IPS-15b (cell line): ENCODE measurements around the gene SLC22A31.

Experiments
- H3K27me3 ChIP-seq: one replicate; pipeline ENCODE4 v1.6.1; 2013; ENCODE audit warnings: low read length; ENCODE audit not compliant: control insufficient read depth, insufficient read depth
- H3K36me3 ChIP-seq: one replicate; pipeline ENCODE4 v1.6.1; 2013; ENCODE audit warnings: low read length; ENCODE audit not compliant: control insufficient read depth, insufficient read depth
- H3K4me1 ChIP-seq: one replicate; pipeline ENCODE4 v1.6.1; 2013; ENCODE audit warnings: mild to moderate bottlenecking, low read length; ENCODE audit not compliant: control insufficient read depth, insufficient read depth
- H3K4me3 ChIP-seq: one replicate; pipeline ENCODE4 v1.5.1; 2013; ENCODE audit warnings: low read depth, low read length
- H3K9ac ChIP-seq: one replicate; pipeline ENCODE4 v1.6.1; 2013; ENCODE audit warnings: low read depth, mild to moderate bottlenecking, low read length
- H3K9me3 ChIP-seq: one replicate; pipeline ENCODE4 v1.6.1; 2013; ENCODE audit warnings: mild to moderate bottlenecking, low read length; ENCODE audit not compliant: control insufficient read depth, insufficient read depth

Gene SLC22A31

DNA sequence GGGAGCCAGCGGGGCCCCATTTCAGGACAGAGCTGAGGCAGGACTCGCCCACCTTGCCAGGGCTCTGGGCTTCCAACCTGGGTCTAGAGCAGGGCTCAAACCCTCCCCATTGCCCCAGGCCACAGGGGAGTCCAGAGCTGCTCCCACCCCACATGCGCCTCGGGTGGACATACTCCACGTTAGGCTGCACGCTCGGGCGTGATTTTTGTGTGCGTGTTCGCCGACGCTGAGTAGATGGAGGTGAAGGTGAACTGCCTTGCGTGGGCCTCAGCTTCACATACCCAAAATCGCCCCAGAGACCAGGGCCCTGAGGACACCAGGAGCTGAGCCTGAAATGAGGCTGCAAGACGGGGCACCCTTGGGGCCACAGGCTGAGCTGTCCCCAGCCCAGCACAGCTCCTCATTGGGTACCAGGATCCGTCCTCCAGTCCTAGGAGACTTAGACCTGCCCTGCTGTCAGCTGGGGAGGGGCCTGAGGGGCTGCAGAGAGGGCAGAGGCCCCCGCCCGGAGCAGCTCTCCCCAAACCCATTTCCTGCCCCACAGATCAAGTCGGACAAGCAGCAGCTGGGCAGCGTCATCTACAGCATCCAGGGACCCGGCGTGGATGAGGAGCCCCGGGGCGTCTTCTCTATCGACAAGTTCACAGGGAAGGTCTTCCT lies 20.6 kb downstream of the SLC22A31 start:
- H3K4me1 ChIP-seq, result no peaks in the 10 kb centered on the region
- H3K27me3 ChIP-seq, result no peaks in the 10 kb centered on the region
- H3K4me3 ChIP-seq, result no peak overlapping the region
- H3K9ac ChIP-seq, result no peak overlapping the region
- no peaks in the 10 kb centered on the region for H3K9me3 ChIP-seq
- H3K36me3 ChIP-seq, result no peaks in the 10 kb centered on the region

DNA sequence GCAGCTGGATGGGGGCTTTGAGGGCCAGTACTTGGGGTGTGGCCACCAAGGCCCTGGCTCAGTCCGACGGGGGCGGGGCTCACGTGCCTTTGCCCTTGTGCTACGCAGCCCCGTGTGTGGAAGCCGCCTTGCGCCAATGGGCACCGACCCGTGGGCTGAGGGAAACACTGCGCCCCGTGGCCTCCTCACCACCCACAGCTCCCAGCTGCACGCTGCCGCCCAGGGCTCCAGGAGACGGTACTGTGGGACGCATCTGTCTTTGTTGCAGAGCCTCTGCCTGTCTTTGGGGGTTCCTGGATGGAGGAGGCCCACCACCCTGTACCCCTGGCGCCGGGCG lies 21.2 kb downstream of the SLC22A31 start:
- no peaks in the 10 kb centered on the region for H3K36me3 ChIP-seq
- H3K4me1 ChIP-seq, result no peaks in the 10 kb centered on the region
- H3K27me3 ChIP-seq, result no peaks in the 10 kb centered on the region
- H3K9ac ChIP-seq, result no peak overlapping the region
- no peaks in the 10 kb centered on the region for H3K9me3 ChIP-seq
- no peak overlapping the region for H3K4me3 ChIP-seq

- no peak overlapping the region for H3K4me3 ChIP-seq
Measured at GRCh38 chr16:89178453-89179147, 21.7 kb downstream of the SLC22A31 start.

GRCh38 chr16:89177501-89177900 lies 22.8 kb downstream of the SLC22A31 start:
- Histone ChIP-seq H3K36me3 (no peaks in the 10 kb centered on the region), H3K9me3 (no peaks in the 10 kb centered on the region), H3K4me1 (no peaks in the 10 kb centered on the region), H3K27me3 (no peaks in the 10 kb centered on the region), H3K9ac (no peak overlapping the region), H3K4me3 (no peak overlapping the region)

More at GRCh38 chr16:89178453-89179147, 21.7 kb downstream of the SLC22A31 start:
- no peak overlapping the region for H3K9ac ChIP-seq
- no peaks in the 10 kb centered on the region for H3K4me1 ChIP-seq
- no peaks in the 10 kb centered on the region for H3K27me3 ChIP-seq
- H3K36me3 ChIP-seq, result no peaks in the 10 kb centered on the region
- no peaks in the 10 kb centered on the region for H3K9me3 ChIP-seq

DNA sequence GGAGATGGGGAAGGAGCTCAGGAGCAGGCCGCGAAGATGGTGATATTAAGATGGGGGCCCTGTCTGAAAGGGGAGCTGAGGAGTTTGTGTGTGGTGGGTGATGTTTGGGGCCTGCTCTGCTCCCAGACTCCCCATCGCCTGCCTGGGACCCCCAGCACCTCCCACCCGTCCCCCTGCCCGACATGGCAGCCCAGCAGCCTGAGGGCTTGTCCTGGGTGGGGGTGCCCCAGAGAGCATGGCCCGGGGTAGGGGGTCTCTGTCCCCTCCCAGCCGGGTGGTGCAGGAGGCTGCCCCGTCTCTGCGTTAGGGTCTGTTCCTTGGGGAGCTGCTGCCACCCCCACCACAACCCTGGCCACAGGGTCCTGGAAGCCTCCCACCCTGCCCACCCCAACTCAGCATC lies 23.6 kb downstream of the SLC22A31 start:
- no peaks in the 10 kb centered on the region for H3K36me3 ChIP-seq
- no peaks in the 10 kb centered on the region for H3K27me3 ChIP-seq

GRCh38 chr16:89176147-89176690 lies 24.1 kb downstream of the SLC22A31 start:
- Histone ChIP-seq H3K27me3 (no peaks in the 10 kb centered on the region), H3K9me3 (no peaks in the 10 kb centered on the region), H3K9ac (no peak overlapping the region), H3K36me3 (no peaks in the 10 kb centered on the region), H3K4me3 (no peak overlapping the region), H3K4me1 (no peaks in the 10 kb centered on the region)

More for the DNA sequence above, 23.6 kb downstream of the SLC22A31 start:
- Histone ChIP-seq H3K4me3 (no peak overlapping the region), H3K9ac (no peak overlapping the region), H3K4me1 (no peaks in the 10 kb centered on the region), H3K9me3 (no peaks in the 10 kb centered on the region)

DNA sequence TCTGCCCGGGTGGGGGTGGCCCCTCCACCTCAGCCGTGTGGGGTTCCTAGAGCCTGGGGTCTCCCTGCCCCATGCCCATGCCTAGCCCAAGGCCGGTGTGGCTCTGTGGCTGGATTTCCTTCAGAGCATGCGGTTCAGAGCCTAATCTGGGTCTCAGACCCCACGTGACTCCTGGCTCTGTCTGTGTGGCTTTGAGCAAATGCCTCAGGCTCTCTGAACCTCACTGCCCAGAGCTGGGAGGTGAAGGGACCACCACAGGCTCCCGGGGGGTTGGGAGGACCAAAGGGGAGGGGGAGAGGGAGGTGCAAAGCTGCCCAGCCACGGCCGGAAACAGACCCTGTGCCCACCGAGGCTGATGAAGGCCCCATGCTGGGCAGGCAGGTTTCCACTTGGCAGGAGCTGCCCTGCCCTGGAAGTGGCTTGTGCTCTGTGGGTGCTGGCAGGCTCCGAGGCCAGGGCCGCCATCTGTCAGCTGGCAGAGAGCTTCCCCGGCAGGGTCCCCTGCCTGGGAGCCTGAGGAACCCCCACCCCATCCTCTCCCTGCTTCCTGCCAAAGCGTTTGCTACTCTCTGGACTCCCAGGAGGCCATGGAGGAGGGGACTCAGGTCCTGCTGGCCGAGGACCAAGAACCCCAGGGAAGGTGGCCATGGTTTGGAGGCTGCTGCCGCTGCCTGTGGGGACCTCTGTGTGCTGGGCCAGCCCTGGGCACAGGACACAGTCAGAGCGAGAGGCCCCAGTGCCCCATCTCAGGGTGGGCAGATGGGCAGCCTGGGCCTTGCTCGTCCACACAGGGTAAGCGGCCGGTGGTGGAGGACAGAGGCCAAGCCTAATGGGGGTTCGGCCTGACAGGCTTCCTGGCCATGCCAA lies 24.8 kb downstream of the SLC22A31 start:
- Histone ChIP-seq H3K4me3 (no peak overlapping the region), H3K9ac (no peak overlapping the region), H3K4me1 (peaks cover 3% of the 10 kb centered on the region), H3K9me3 (no peaks in the 10 kb centered on the region), H3K27me3 (no peaks in the 10 kb centered on the region), H3K36me3 (no peaks in the 10 kb centered on the region)

- Histone ChIP-seq H3K36me3 (no peaks in the 10 kb centered on the region), H3K4me3 (no peak overlapping the region), H3K4me1 (peaks cover 3% of the 10 kb centered on the region), H3K9ac (no peak overlapping the region), H3K27me3 (peaks cover 4% of the 10 kb centered on the region), H3K9me3 (no peaks in the 10 kb centered on the region)
Measured at GRCh38 chr16:89174877-89175276, 25.5 kb downstream of the SLC22A31 start.

- H3K9me3 ChIP-seq, result no peaks in the 10 kb centered on the region
- H3K4me3 ChIP-seq, result no peak overlapping the region
- H3K4me1 ChIP-seq, result peaks cover 3% of the 10 kb centered on the region
- peaks cover 4% of the 10 kb centered on the region for H3K27me3 ChIP-seq
- H3K9ac ChIP-seq, result no peak overlapping the region
- no peaks in the 10 kb centered on the region for H3K36me3 ChIP-seq
Measured at GRCh38 chr16:89174055-89174827, 26.1 kb downstream of the SLC22A31 start.

- Histone ChIP-seq H3K4me1 (peaks cover 3% of the 10 kb centered on the region), H3K9me3 (no peaks in the 10 kb centered on the region), H3K27me3 (peaks cover 4% of the 10 kb centered on the region), H3K36me3 (no peaks in the 10 kb centered on the region), H3K9ac (no peak overlapping the region), H3K4me3 (no peak overlapping the region)
Measured at GRCh38 chr16:89173174-89173921, 27.0 kb downstream of the SLC22A31 start.
